ENCODE results near the gene DCP1B. TPM values are rescaled to one million over a fixed set of nuclear protein-coding genes. Genes with fewer than 3 reads are reported as not detected.
A peak's percentile ranks its signal among the peaks of the same experiment; 100 is the strongest.

DCP1B gene
- total RNA-seq, 1 donor: 13.0 TPM

- H3K4me3 ChIP-seq (ENCODE audit: insufficient read depth, low read length): no peak overlapping the region
- H3K4me2 ChIP-seq (ENCODE audit: insufficient read depth, low read length): peak overlapping the region; percentile 19
- H3K27ac ChIP-seq (ENCODE audit: low read depth, low read length): no peak overlapping the region
- no peak overlapping the region for H2AFZ ChIP-seq (ENCODE audit: low read length)
- no peaks in the 10 kb centered on the region for H3K36me3 ChIP-seq (ENCODE audit: insufficient read depth, low read length)
- H3K4me1 ChIP-seq (ENCODE audit: insufficient read depth, low read length): peaks cover 7% of the 10 kb centered on the region
- no peaks in the 10 kb centered on the region for H3K9me3 ChIP-seq (ENCODE audit: low read depth, low read length)
- DNase-seq (ENCODE audit: insufficient read length, low spot score, missing footprints): no peak
- H3K27me3 ChIP-seq (ENCODE audit: insufficient read depth, low read length): peaks cover 82% of the 10 kb centered on the region
- TF ChIP-seq CTCF (IDR thresholded peaks at IDR 0.05; ENCODE audit: extremely low read depth, low read depth, low read length): no peak
- no peaks in the 10 kb centered on the region for H3K79me2 ChIP-seq (ENCODE audit: insufficient read depth, low read length)
- H4K20me1 ChIP-seq (ENCODE audit: insufficient read depth, low read length): no peaks in the 10 kb centered on the region
Measured at GRCh38 chr12:2027351-2027750, 23.1 kb upstream of the DCP1B start.

GRCh38 chr12:2023365-2023764 is 19.1 kb upstream of the DCP1B start:
- no peak for TF ChIP-seq CTCF (IDR thresholded peaks at IDR 0.05; ENCODE audit: extremely low read depth, low read depth, low read length)
- Histone ChIP-seq H3K27ac (ENCODE audit: low read depth, low read length) (no peak overlapping the region), H3K4me2 (ENCODE audit: insufficient read depth, low read length) (no peak overlapping the region), H3K79me2 (ENCODE audit: insufficient read depth, low read length) (no peaks in the 10 kb centered on the region), H3K4me1 (ENCODE audit: insufficient read depth, low read length) (peaks cover 7% of the 10 kb centered on the region), H3K9me3 (ENCODE audit: low read depth, low read length) (no peaks in the 10 kb centered on the region), H3K36me3 (ENCODE audit: insufficient read depth, low read length) (no peaks in the 10 kb centered on the region), H4K20me1 (ENCODE audit: insufficient read depth, low read length) (no peaks in the 10 kb centered on the region), H3K27me3 (ENCODE audit: insufficient read depth, low read length) (peaks cover 70% of the 10 kb centered on the region), H3K4me3 (ENCODE audit: insufficient read depth, low read length) (no peak overlapping the region), H2AFZ (ENCODE audit: low read length) (no peak overlapping the region)
- no peak for DNase-seq (ENCODE audit: insufficient read length, low spot score, missing footprints)

DNA sequence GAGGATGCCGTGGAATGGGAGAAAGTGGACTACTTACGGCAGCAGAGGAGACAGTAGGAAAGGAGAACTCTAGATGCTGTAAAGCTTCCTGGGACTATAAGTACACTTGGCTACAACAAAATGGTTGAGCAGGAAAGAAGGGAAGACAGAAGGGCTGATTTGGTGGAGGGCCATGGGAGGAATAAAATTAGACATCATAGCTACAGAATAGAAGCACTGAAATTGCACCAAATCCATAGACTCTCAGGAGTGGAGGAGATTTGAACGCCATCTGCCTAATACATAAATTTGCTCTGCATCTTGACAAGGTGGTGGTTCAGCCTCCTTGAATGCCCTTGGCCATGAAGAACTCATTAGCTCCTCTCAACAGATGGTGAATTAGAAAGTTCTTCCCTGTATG is 16.3 kb upstream of the DCP1B start:
- H4K20me1 ChIP-seq (ENCODE audit: insufficient read depth, low read length): no peaks in the 10 kb centered on the region
- H3K27ac ChIP-seq (ENCODE audit: low read depth, low read length): no peak overlapping the region
- no peak overlapping the region for H3K4me3 ChIP-seq (ENCODE audit: insufficient read depth, low read length)
- no peaks in the 10 kb centered on the region for H3K79me2 ChIP-seq (ENCODE audit: insufficient read depth, low read length)
- peaks cover 42% of the 10 kb centered on the region for H3K27me3 ChIP-seq (ENCODE audit: insufficient read depth, low read length)
- no peak for TF ChIP-seq CTCF (IDR thresholded peaks at IDR 0.05; ENCODE audit: extremely low read depth, low read depth, low read length)
- DNase-seq (ENCODE audit: insufficient read length, low spot score, missing footprints): no peak
- H2AFZ ChIP-seq (ENCODE audit: low read length): no peak overlapping the region
- H3K36me3 ChIP-seq (ENCODE audit: insufficient read depth, low read length): no peaks in the 10 kb centered on the region
- H3K4me1 ChIP-seq (ENCODE audit: insufficient read depth, low read length): no peaks in the 10 kb centered on the region
- H3K9me3 ChIP-seq (ENCODE audit: low read depth, low read length): no peaks in the 10 kb centered on the region
- no peak overlapping the region for H3K4me2 ChIP-seq (ENCODE audit: insufficient read depth, low read length)

DNA sequence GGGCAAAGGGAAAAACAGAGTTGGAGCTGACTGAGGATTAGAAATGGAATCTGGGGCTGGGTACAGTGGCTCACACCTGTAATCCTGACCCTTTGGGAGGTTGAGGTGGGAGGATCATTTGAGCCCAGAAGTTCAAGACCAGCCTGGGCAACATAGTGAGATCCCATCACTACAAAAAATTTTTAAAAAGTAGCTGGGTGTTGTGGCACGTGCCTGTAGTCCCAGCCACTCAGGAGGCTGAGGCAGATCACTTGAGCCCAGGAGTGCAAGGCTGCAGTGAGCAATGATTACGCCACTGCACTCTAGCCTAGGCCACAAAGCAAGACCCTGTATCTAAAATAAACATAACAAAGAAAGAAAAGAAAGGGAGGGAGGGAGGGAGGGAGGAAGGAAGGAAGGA is 14.9 kb upstream of the DCP1B start:
- Histone ChIP-seq H3K27me3 (ENCODE audit: insufficient read depth, low read length) (peaks cover 37% of the 10 kb centered on the region), H3K9me3 (ENCODE audit: low read depth, low read length) (no peaks in the 10 kb centered on the region), H3K4me3 (ENCODE audit: insufficient read depth, low read length) (no peak overlapping the region), H3K36me3 (ENCODE audit: insufficient read depth, low read length) (no peaks in the 10 kb centered on the region), H3K4me1 (ENCODE audit: insufficient read depth, low read length) (no peaks in the 10 kb centered on the region), H3K4me2 (ENCODE audit: insufficient read depth, low read length) (no peak overlapping the region), H3K27ac (ENCODE audit: low read depth, low read length) (no peak overlapping the region), H3K79me2 (ENCODE audit: insufficient read depth, low read length) (no peaks in the 10 kb centered on the region), H2AFZ (ENCODE audit: low read length) (no peak overlapping the region), H4K20me1 (ENCODE audit: insufficient read depth, low read length) (no peaks in the 10 kb centered on the region)
- no peak for TF ChIP-seq CTCF (IDR thresholded peaks at IDR 0.05; ENCODE audit: extremely low read depth, low read depth, low read length)
- no peak for DNase-seq (ENCODE audit: insufficient read length, low spot score, missing footprints)

All from osteoblast (primary cell).